ENCODE measurements around the gene TMEM201. TPM values are rescaled to one million over a fixed set of nuclear protein-coding genes. Genes with fewer than 3 reads are reported as not detected.
A peak's percentile ranks its signal among the peaks of the same experiment; 100 is the strongest.

TMEM201 gene
- total and polyA plus RNA-seq, 2 of the 13 experiments (the other 11 are each of a cell fraction or from before 2014, with no cell fraction given) = 1.5 to 8.2 TPM

- TF ChIP-seq SPEN (CRISPR knock-in tag; IDR thresholded peaks at IDR 0.05; ENCODE audit: low read depth) = peak; percentile 72
- TF ChIP-seq, protein P1, sequence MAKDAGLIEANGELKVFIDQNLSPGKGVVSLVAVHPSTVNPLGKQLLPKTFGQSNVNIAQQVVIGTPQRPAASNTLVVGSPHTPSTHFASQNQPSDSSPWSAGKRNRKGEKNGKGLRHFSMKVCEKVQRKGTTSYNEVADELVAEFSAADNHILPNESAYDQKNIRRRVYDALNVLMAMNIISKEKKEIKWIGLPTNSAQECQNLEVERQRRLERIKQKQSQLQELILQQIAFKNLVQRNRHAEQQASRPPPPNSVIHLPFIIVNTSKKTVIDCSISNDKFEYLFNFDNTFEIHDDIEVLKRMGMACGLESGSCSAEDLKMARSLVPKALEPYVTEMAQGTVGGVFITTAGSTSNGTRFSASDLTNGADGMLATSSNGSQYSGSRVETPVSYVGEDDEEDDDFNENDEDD (CRISPR knock-in tag; IDR thresholded peaks at IDR 0.05; ENCODE audit: borderline replicate concordance) = peak; percentile 86; the same call in 1 of the 2 replicates
- peak; percentile 81 to 84 for TF ChIP-seq POLR2A (IDR thresholded peaks at IDR 0.05; ENCODE audit: insufficient read depth in 1 of 2, low read depth in 2 of 2, low read length in 2 of 2)
- TF ChIP-seq ZNF510 (CRISPR knock-in tag; IDR thresholded peaks at IDR 0.05; ENCODE audit: low read depth) = 0 out of 2 replicates have a peak, but pooled peaks have one; percentile 21
- peak in 1 of 2 experiments; percentile 48; a peak in 1 of 4 replicates for TF ChIP-seq KLF16 (CRISPR knock-in tag; IDR thresholded peaks at IDR 0.05)
- TF ChIP-seq SOX5 (CRISPR knock-in tag; IDR thresholded peaks at IDR 0.05; ENCODE audit: borderline replicate concordance) = peak; percentile 57
- no peak for TF ChIP-seq HBP1 (CRISPR knock-in tag; IDR thresholded peaks at IDR 0.05; ENCODE audit: low read depth)
- TF ChIP-seq GPN1 (CRISPR knock-in tag; IDR thresholded peaks at IDR 0.05; ENCODE audit: borderline replicate concordance) = no peak
- peak; percentile 10; the same call in 1 of the 2 replicates for TF ChIP-seq ZNF772 (CRISPR knock-in tag; IDR thresholded peaks at IDR 0.05)
- TF ChIP-seq ZNF337 (CRISPR knock-in tag; IDR thresholded peaks at IDR 0.05; ENCODE audit: borderline replicate concordance, low read depth) = no peak
- TF ChIP-seq BHLHE40 (IDR thresholded peaks at IDR 0.05; ENCODE audit: low read length) = peak; percentile 88
- TF ChIP-seq ZNF143 (CRISPR knock-in tag; IDR thresholded peaks at IDR 0.05) = no peak
- TF ChIP-seq, protein P2, sequence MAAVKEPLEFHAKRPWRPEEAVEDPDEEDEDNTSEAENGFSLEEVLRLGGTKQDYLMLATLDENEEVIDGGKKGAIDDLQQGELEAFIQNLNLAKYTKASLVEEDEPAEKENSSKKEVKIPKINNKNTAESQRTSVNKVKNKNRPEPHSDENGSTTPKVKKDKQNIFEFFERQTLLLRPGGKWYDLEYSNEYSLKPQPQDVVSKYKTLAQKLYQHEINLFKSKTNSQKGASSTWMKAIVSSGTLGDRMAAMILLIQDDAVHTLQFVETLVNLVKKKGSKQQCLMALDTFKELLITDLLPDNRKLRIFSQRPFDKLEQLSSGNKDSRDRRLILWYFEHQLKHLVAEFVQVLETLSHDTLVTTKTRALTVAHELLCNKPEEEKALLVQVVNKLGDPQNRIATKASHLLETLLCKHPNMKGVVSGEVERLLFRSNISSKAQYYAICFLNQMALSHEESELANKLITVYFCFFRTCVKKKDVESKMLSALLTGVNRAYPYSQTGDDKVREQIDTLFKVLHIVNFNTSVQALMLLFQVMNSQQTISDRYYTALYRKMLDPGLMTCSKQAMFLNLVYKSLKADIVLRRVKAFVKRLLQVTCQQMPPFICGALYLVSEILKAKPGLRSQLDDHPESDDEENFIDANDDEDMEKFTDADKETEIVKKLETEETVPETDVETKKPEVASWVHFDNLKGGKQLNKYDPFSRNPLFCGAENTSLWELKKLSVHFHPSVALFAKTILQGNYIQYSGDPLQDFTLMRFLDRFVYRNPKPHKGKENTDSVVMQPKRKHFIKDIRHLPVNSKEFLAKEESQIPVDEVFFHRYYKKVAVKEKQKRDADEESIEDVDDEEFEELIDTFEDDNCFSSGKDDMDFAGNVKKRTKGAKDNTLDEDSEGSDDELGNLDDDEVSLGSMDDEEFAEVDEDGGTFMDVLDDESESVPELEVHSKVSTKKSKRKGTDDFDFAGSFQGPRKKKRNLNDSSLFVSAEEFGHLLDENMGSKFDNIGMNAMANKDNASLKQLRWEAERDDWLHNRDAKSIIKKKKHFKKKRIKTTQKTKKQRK (IDR thresholded peaks at IDR 0.05; ENCODE audit: low read length) = no peak
- TF ChIP-seq CBFB (CRISPR knock-in tag; IDR thresholded peaks at IDR 0.05) = peak; percentile 35; the same call in 1 of the 2 replicates
- no peak for TF ChIP-seq ZC3H4 (CRISPR knock-in tag; IDR thresholded peaks at IDR 0.05; ENCODE audit: borderline replicate concordance)
- peak; percentile 86 for TF ChIP-seq SAP130 (CRISPR knock-in tag; IDR thresholded peaks at IDR 0.05; ENCODE audit: low read depth)
- TF ChIP-seq FOSL1 (CRISPR knock-in tag; IDR thresholded peaks at IDR 0.05; ENCODE audit: borderline replicate concordance) = no peak
- peak; percentile 78 for TF ChIP-seq IRX3 (CRISPR knock-in tag; IDR thresholded peaks at IDR 0.05; ENCODE audit: borderline replicate concordance, low read depth)
- no peak for TF ChIP-seq NR2F1 (CRISPR knock-in tag; IDR thresholded peaks at IDR 0.05)
- TF ChIP-seq, protein P3, sequence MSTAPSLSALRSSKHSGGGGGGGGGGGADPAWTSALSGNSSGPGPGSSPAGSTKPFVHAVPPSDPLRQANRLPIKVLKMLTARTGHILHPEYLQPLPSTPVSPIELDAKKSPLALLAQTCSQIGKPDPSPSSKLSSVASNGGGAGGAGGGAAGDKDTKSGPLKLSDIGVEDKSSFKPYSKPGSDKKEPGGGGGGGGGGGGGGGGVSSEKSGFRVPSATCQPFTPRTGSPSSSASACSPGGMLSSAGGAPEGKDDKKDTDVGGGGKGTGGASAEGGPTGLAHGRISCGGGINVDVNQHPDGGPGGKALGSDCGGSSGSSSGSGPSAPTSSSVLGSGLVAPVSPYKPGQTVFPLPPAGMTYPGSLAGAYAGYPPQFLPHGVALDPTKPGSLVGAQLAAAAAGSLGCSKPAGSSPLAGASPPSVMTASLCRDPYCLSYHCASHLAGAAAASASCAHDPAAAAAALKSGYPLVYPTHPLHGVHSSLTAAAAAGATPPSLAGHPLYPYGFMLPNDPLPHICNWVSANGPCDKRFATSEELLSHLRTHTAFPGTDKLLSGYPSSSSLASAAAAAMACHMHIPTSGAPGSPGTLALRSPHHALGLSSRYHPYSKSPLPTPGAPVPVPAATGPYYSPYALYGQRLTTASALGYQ (CRISPR knock-in tag; IDR thresholded peaks at IDR 0.05) = 0 out of 2 replicates have a peak, but pooled peaks have one; percentile 8
- no peak for TF ChIP-seq ARNT (IDR thresholded peaks at IDR 0.05)
- no peak for TF ChIP-seq ZBTB7B (CRISPR knock-in tag; IDR thresholded peaks at IDR 0.05)
- TF ChIP-seq HOXD1 (CRISPR knock-in tag; IDR thresholded peaks at IDR 0.05) = 0 out of 2 replicates have a peak, but pooled peaks have one; percentile 60
- no peak; the same call in 1 of the 2 replicates for TF ChIP-seq EED (CRISPR knock-in tag; IDR thresholded peaks at IDR 0.05)
Observed at GRCh38 chr1:9539165-9539828, 49.4 kb upstream of the TMEM201 start, which contains the start of gene SLC25A33 (continued).
